Right atrium auricular region (tissue), 2 donors: ENCODE measurements around the gene SIRT1. TPM values are rescaled to one million over a fixed set of nuclear protein-coding genes. Genes with fewer than 3 reads are reported as not detected.

Experiments
- DNase-seq: peaks from one replicate; pipeline ENCODE4 v3.0.0-alpha.2; 2019; ENCODE audit warnings: low spot score
- H3K27ac ChIP-seq, 2 donors: fragments of 200-600 bp; sonication (generic); 1 replicate in 1 of 2; 2 replicates in 1 of 2; pipeline ENCODE4 v1.5.1; 2016 to 2019
- H3K27me3 ChIP-seq, 2 donors: fragments of 200-600 bp; sonication (generic); one replicate each; pipeline versions ENCODE4 v1.5.1 to v1.6.0; 2017 to 2019
- H3K36me3 ChIP-seq: fragments of 200-600 bp; sonication (generic); one replicate; pipeline ENCODE4 v1.5.1; 2016
- H3K4me1 ChIP-seq, 2 donors: fragments of 200-600 bp; sonication (generic); one replicate each; pipeline versions ENCODE4 v1.5.1 to v1.6.0; 2017 to 2019
- H3K4me3 ChIP-seq, 2 donors: fragments of 200-600 bp; sonication (generic); 1 replicate in 1 of 2; 2 replicates in 1 of 2; pipeline ENCODE4 v1.5.1; 2017 to 2019; ENCODE audit warnings: mild to moderate bottlenecking in 1 of 2, moderate library complexity in 1 of 2
- H3K9me3 ChIP-seq, 2 donors: fragments of 200-600 bp; sonication (generic); one replicate each; pipeline ENCODE4 v1.5.1; 2019
- CTCF ChIP-seq, 2 donors: fragments of 200-600 bp; sonication (generic); IDR thresholded peaks; one replicate each; pipeline ENCODE4 v1.5.1; 2019; ENCODE audit warnings: antibody characterized with exemption in 2 of 2
- total RNA-seq, 2 donors: library from RNA; depleted of rRNA; stranded (reverse); fragments of >200 nt; gene quantifications; one replicate each; pipeline ENCODE4 v1.1.0, GENCODE V29; 2016

SIRT1 gene
- total RNA-seq, 2 donors from 2014 or later = 10.4 to 12.1 TPM

GRCh38 chr10:67926951-67927350 is 42.5 kb downstream of the SIRT1 start:
- no peak overlapping the region for H3K27ac ChIP-seq
- no peaks in the 10 kb centered on the region for H3K4me1 ChIP-seq
- no peak for DNase-seq
- no peaks in the 10 kb centered on the region for H3K27me3 ChIP-seq
- no peak overlapping the region for H3K4me3 ChIP-seq
- no peaks in the 10 kb centered on the region for H3K9me3 ChIP-seq
- no peak for TF ChIP-seq CTCF (IDR thresholded peaks at IDR 0.05)
- H3K36me3 ChIP-seq = peaks cover 31% of the 10 kb centered on the region

DNA sequence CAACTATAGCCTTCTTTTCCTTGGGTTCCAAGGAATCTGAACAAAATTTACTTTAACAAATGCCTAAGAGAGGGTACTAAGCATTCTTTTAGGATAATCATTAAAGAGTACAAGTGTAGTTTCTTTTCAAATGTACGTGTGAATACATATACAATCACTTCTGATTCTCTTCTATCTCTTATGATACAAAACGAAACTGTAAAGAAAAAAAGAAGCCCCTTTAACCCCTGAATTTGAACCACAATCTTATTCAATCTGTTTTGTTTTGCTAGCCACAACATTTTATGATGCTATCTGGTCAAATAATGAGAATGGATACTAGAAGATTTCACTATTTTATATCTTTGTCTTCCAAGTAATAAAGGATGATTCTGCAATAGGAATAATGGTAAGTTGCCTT is 48.7 kb downstream of the SIRT1 start:
- TF ChIP-seq CTCF (IDR thresholded peaks at IDR 0.05) = no peak
- H3K4me1 ChIP-seq = no peaks in the 10 kb centered on the region
- peaks cover 45% of the 10 kb centered on the region for H3K36me3 ChIP-seq
- no peak overlapping the region for H3K27ac ChIP-seq
- no peaks in the 10 kb centered on the region for H3K9me3 ChIP-seq
- H3K4me3 ChIP-seq = no peak overlapping the region
- no peak for DNase-seq
- no peaks in the 10 kb centered on the region for H3K27me3 ChIP-seq

DNA sequence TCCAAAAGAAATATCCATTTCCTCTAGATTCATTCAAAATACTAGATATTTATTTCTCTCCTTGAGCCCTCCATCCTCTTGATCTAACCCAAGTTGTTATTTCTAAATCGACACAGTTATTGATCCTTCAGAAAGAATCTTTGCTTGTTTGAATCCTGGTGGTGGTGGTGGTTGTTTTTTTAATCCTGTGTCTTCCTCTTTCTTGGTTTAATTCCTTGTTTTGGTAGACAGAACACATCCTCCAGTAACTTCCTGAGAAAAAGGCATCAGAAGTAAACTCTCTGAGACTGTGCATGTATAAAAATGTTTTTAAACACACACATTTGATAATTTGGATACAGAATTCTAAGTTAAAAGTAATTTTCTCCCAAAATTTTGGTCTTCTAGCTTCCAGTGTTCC is 49.9 kb downstream of the SIRT1 start:
- TF ChIP-seq CTCF (IDR thresholded peaks at IDR 0.05) = no peak

GRCh38 chr10:67935223-67935622 is 50.8 kb downstream of the SIRT1 start:
- H3K27ac ChIP-seq = no peak overlapping the region
- no peaks in the 10 kb centered on the region for H3K9me3 ChIP-seq
- DNase-seq = no peak
- H3K4me3 ChIP-seq = no peak overlapping the region
- no peaks in the 10 kb centered on the region for H3K27me3 ChIP-seq
- no peaks in the 10 kb centered on the region for H3K4me1 ChIP-seq
- H3K36me3 ChIP-seq = peaks cover 45% of the 10 kb centered on the region
- TF ChIP-seq CTCF (IDR thresholded peaks at IDR 0.05) = no peak

More for the DNA sequence above, 49.9 kb downstream of the SIRT1 start:
- DNase-seq = no peak
- H3K27me3 ChIP-seq = no peaks in the 10 kb centered on the region
- peaks cover 45% of the 10 kb centered on the region for H3K36me3 ChIP-seq
- no peaks in the 10 kb centered on the region for H3K9me3 ChIP-seq
- H3K4me3 ChIP-seq = no peak overlapping the region
- no peak overlapping the region for H3K27ac ChIP-seq
- no peaks in the 10 kb centered on the region for H3K4me1 ChIP-seq

GRCh38 chr10:67936416-67936815 is 52.0 kb downstream of the SIRT1 start:
- no peak for TF ChIP-seq CTCF (IDR thresholded peaks at IDR 0.05)
- Histone ChIP-seq H3K36me3 (peaks cover 34% of the 10 kb centered on the region), H3K27me3 (no peaks in the 10 kb centered on the region), H3K27ac (no peak overlapping the region), H3K9me3 (no peaks in the 10 kb centered on the region), H3K4me3 (no peak overlapping the region), H3K4me1 (no peaks in the 10 kb centered on the region)
- DNase-seq = no peak

DNA sequence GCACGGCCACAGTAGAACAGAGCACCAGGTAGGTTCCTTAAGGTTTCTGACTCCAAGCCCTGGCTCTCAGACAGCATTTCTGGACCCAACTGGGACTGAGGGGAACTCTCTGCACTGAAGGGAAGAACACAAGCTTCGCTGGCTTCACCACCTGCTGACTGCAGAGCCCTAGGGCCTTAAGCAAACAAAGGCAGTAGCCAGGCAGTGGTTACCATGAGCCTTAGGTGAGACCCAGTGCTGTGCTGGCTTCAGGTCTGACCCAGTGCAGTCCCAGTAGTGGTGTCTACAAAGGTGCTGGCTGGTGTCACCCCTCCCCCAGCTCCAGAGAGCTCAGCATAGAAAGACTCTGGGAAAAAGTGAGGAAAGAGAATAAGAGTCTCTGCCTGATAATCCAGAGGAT is 59.5 kb downstream of the SIRT1 start:
- no peaks in the 10 kb centered on the region for H3K27me3 ChIP-seq
- no peak overlapping the region for H3K4me3 ChIP-seq
- no peak overlapping the region for H3K27ac ChIP-seq
- no peak for TF ChIP-seq CTCF (IDR thresholded peaks at IDR 0.05)
- no peaks in the 10 kb centered on the region for H3K9me3 ChIP-seq
- DNase-seq = no peak
- H3K36me3 ChIP-seq = peaks cover 8% of the 10 kb centered on the region
- H3K4me1 ChIP-seq = no peaks in the 10 kb centered on the region
